GM23338 (cell line): ENCODE data around the gene CERS3. TPM values are rescaled to one million over a fixed set of nuclear protein-coding genes. Genes with fewer than 3 reads are reported as not detected.

Experiments
- ATAC-seq: fragments of 200-7000 bp; cut with Tn5 transposase; 3 replicates; pipeline ENCODE4 v1.9.1; 2020
- DNase-seq: peaks from one replicate; pipeline ENCODE4 v3.0.0-alpha.2; 2015; ENCODE audit warnings: low spot score
- H2AFZ ChIP-seq: fragments of 200-600 bp; sonication (generic); 2 replicates; pipeline ENCODE4 v1.8.0; 2016; ENCODE audit warnings: antibody characterized with exemption, mild to moderate bottlenecking, moderate library complexity
- H3F3A ChIP-seq: fragments of 200-600 bp; sonication (generic); replicated peaks from 2 replicates; pipeline ENCODE4 v1.8.0; 2017; ENCODE audit warnings: antibody characterized with exemption, mixed run types, low read depth
- H3K27ac ChIP-seq: fragments of 200-600 bp; sonication (generic); 2 replicates; pipeline ENCODE4 v1.6.1; 2016; ENCODE audit warnings: low read depth
- H3K27me3 ChIP-seq: fragments of 200-600 bp; sonication (generic); 2 replicates; pipeline ENCODE4 v1.8.0; 2016; ENCODE audit warnings: mild to moderate bottlenecking, mixed run types, moderate library complexity; ENCODE audit not compliant: insufficient read depth
- H3K36me3 ChIP-seq: fragments of 200-600 bp; sonication (generic); 2 replicates; pipeline ENCODE4 v1.8.0; 2016; ENCODE audit warnings: mild to moderate bottlenecking; ENCODE audit not compliant: insufficient read depth
- H3K4me1 ChIP-seq: fragments of 200-600 bp; sonication (generic); 2 replicates; pipeline ENCODE4 v1.8.0; 2016; ENCODE audit warnings: mild to moderate bottlenecking, moderate library complexity; ENCODE audit not compliant: insufficient read depth
- H3K4me2 ChIP-seq: fragments of 200-600 bp; sonication (generic); 2 replicates; pipeline ENCODE4 v1.7.1; 2017; ENCODE audit warnings: mixed run types
- H3K4me3 ChIP-seq: fragments of 200-600 bp; sonication (generic); 2 replicates; pipeline ENCODE4 v1.6.1; 2016; ENCODE audit warnings: mixed run types
- H3K79me2 ChIP-seq: fragments of 200-600 bp; sonication (generic); replicated peaks from 2 replicates; pipeline ENCODE4 v1.8.0; 2017; ENCODE audit warnings: mild to moderate bottlenecking; ENCODE audit not compliant: insufficient read depth
- H3K9me2 ChIP-seq: fragments of 200-600 bp; sonication (generic); 2 replicates; pipeline ENCODE4 v1.8.0; 2017; ENCODE audit not compliant: insufficient read depth
- H4K20me1 ChIP-seq: fragments of 200-600 bp; sonication (generic); replicated peaks from 2 replicates; pipeline ENCODE4 v1.8.0; 2017; ENCODE audit warnings: mild to moderate bottlenecking; ENCODE audit not compliant: insufficient read depth
- H3K27ac Mint-ChIP-seq: 2 replicates; pipeline ENCODE4 v1.8.0; 2020; ENCODE audit warnings: inconsistent platforms, mild to moderate bottlenecking, moderate library complexity, mixed read lengths
- H3K27me3 Mint-ChIP-seq: 3 replicates; pipeline ENCODE4 v1.8.0; 2022; ENCODE audit warnings: low read depth, mild to moderate bottlenecking, moderate library complexity, mixed read lengths, inconsistent platforms; ENCODE audit not compliant: insufficient read depth, poor library complexity
- H3K36me3 Mint-ChIP-seq: 3 replicates; pipeline ENCODE4 v1.8.0; 2021; ENCODE audit warnings: low read depth, mild to moderate bottlenecking, inconsistent platforms, moderate library complexity, mixed read lengths
- H3K4me1 Mint-ChIP-seq: 3 replicates; pipeline ENCODE4 v1.8.0; 2020; ENCODE audit warnings: mild to moderate bottlenecking, inconsistent platforms, mixed read lengths
- H3K4me3 Mint-ChIP-seq: 3 replicates; pipeline ENCODE4 v1.8.0; 2021; ENCODE audit warnings: moderate library complexity, mild to moderate bottlenecking, inconsistent platforms, mixed read lengths
- H3K9me3 Mint-ChIP-seq: 3 replicates; pipeline ENCODE4 v1.8.0; 2020; ENCODE audit warnings: moderate library complexity, mild to moderate bottlenecking, inconsistent platforms, mixed read lengths
- CREB1 ChIP-seq: fragments of 250-450 bp; sonication (Bioruptor Pico); IDR thresholded peaks from 2 replicates; pipeline ENCODE4 v1.5.0; 2020; ENCODE audit warnings: low read depth, mild to moderate bottlenecking, moderate library complexity
- CTCF ChIP-seq, 2 experiments: fragments of 200-600 bp in 1 of 2; sonication (generic) in 1 of 2; conservative IDR thresholded peaks; 2 replicates each; pipeline versions ENCODE4 v1.5.1 to v1.6.1; 2016 to 2017; ENCODE audit warnings: antibody characterized with exemption in 2 of 2, low read depth in 2 of 2, mild to moderate bottlenecking in 2 of 2, moderate library complexity in 1 of 2
- ETS1 ChIP-seq: IDR thresholded peaks from 2 replicates; pipeline ENCODE4 v1.6.1; 2016; ENCODE audit warnings: antibody characterized with exemption
- EZH2 ChIP-seq: fragments of 200-600 bp; sonication (generic); IDR thresholded peaks from one replicate; pipeline ENCODE4 v1.8.0; 2017; ENCODE audit warnings: antibody characterized with exemption, mild to moderate bottlenecking, low read depth; ENCODE audit not compliant: unreplicated experiment
- EZH2phosphoT487 ChIP-seq: fragments of 200-600 bp; sonication (generic); IDR thresholded peaks from one replicate; pipeline ENCODE4 v1.8.1; 2018; ENCODE audit warnings: antibody characterized with exemption; ENCODE audit not compliant: unreplicated experiment
- JUNB ChIP-seq: IDR thresholded peaks from one replicate; pipeline ENCODE4 v1.6.1; 2016; ENCODE audit warnings: antibody characterized with exemption; ENCODE audit not compliant: unreplicated experiment
- NANOG ChIP-seq: IDR thresholded peaks from 2 replicates; pipeline ENCODE4 v1.6.1; 2016; ENCODE audit warnings: antibody characterized with exemption, borderline replicate concordance
- POLR2AphosphoS5 ChIP-seq: IDR thresholded peaks from 2 replicates; pipeline ENCODE4 v1.6.1; 2016; ENCODE audit warnings: antibody characterized with exemption, low read depth
- REST ChIP-seq: IDR thresholded peaks from one replicate; pipeline ENCODE4 v1.6.1; 2018; ENCODE audit warnings: antibody characterized with exemption; ENCODE audit not compliant: unreplicated experiment
- STAT1 ChIP-seq: IDR thresholded peaks from one replicate; pipeline ENCODE4 v1.6.1; 2016; ENCODE audit warnings: antibody characterized with exemption; ENCODE audit not compliant: unreplicated experiment
- ZNF331 ChIP-seq: fragments of 250-450 bp; sonication (Bioruptor Pico); IDR thresholded peaks from 2 replicates; pipeline ENCODE4 v1.5.0; 2020; ENCODE audit warnings: low read depth, mild to moderate bottlenecking, moderate library complexity
- polyA plus RNA-seq: library from polyadenylated mRNA; unstranded; fragments of >200 nt; fragmentation: Nextera tagmentation; extraction: Ambion mirVana; gene quantifications from 2 replicates; pipeline ENCODE4 v1.2.1, GENCODE V29; 2016
- total RNA-seq: library from RNA; depleted of rRNA; stranded (reverse); fragments of >200 nt; shearing (Covaris generic); gene quantifications from 2 replicates; pipeline ENCODE4 v1.2.3, GENCODE V29; 2014
- TF ChIP-seq, protein P1 (sequence below): fragments of 250-450 bp; sonication (Bioruptor Pico); IDR thresholded peaks from 2 replicates; pipeline ENCODE4 v1.5.0; 2020; ENCODE audit warnings: mild to moderate bottlenecking, moderate library complexity

Gene CERS3
- total and polyA plus RNA-seq, 2 experiments from 2014 or later, result 1.8 to 2.2 TPM

DNA sequence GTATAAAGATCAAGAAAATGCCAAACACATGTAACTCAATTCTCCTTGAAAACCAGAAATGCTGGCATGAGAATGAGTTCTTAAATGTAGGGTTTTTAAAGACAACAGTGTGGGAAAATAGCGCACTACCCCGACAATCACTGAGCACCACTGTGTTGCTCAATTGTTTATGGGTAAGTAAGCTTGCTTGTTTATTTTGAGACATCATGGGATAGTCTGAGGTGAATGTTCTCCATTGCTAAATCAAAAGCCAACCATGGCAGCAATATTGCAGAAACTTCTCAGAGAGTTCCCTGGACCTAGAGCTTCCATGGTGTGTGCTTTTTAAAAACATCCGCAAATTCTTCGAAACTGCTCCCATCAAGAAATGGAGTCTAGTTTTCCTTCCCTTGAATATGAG, 62.7 kb downstream of the CERS3 start:
- TF ChIP-seq REST (no peak), ZNF331 (CRISPR knock-in tag) (no peak), ETS1 (no peak), CTCF (conservative IDR thresholded peaks at IDR 0.05; ENCODE audit: low read depth in 2 of 2) (no peak), POLR2AphosphoS5 (no peak), JUNB (no peak), CREB1 (no peak), NANOG (no peak), EZH2 (no peak), EZH2phosphoT487 (no peak), STAT1 (no peak)
- TF ChIP-seq, protein P1, sequence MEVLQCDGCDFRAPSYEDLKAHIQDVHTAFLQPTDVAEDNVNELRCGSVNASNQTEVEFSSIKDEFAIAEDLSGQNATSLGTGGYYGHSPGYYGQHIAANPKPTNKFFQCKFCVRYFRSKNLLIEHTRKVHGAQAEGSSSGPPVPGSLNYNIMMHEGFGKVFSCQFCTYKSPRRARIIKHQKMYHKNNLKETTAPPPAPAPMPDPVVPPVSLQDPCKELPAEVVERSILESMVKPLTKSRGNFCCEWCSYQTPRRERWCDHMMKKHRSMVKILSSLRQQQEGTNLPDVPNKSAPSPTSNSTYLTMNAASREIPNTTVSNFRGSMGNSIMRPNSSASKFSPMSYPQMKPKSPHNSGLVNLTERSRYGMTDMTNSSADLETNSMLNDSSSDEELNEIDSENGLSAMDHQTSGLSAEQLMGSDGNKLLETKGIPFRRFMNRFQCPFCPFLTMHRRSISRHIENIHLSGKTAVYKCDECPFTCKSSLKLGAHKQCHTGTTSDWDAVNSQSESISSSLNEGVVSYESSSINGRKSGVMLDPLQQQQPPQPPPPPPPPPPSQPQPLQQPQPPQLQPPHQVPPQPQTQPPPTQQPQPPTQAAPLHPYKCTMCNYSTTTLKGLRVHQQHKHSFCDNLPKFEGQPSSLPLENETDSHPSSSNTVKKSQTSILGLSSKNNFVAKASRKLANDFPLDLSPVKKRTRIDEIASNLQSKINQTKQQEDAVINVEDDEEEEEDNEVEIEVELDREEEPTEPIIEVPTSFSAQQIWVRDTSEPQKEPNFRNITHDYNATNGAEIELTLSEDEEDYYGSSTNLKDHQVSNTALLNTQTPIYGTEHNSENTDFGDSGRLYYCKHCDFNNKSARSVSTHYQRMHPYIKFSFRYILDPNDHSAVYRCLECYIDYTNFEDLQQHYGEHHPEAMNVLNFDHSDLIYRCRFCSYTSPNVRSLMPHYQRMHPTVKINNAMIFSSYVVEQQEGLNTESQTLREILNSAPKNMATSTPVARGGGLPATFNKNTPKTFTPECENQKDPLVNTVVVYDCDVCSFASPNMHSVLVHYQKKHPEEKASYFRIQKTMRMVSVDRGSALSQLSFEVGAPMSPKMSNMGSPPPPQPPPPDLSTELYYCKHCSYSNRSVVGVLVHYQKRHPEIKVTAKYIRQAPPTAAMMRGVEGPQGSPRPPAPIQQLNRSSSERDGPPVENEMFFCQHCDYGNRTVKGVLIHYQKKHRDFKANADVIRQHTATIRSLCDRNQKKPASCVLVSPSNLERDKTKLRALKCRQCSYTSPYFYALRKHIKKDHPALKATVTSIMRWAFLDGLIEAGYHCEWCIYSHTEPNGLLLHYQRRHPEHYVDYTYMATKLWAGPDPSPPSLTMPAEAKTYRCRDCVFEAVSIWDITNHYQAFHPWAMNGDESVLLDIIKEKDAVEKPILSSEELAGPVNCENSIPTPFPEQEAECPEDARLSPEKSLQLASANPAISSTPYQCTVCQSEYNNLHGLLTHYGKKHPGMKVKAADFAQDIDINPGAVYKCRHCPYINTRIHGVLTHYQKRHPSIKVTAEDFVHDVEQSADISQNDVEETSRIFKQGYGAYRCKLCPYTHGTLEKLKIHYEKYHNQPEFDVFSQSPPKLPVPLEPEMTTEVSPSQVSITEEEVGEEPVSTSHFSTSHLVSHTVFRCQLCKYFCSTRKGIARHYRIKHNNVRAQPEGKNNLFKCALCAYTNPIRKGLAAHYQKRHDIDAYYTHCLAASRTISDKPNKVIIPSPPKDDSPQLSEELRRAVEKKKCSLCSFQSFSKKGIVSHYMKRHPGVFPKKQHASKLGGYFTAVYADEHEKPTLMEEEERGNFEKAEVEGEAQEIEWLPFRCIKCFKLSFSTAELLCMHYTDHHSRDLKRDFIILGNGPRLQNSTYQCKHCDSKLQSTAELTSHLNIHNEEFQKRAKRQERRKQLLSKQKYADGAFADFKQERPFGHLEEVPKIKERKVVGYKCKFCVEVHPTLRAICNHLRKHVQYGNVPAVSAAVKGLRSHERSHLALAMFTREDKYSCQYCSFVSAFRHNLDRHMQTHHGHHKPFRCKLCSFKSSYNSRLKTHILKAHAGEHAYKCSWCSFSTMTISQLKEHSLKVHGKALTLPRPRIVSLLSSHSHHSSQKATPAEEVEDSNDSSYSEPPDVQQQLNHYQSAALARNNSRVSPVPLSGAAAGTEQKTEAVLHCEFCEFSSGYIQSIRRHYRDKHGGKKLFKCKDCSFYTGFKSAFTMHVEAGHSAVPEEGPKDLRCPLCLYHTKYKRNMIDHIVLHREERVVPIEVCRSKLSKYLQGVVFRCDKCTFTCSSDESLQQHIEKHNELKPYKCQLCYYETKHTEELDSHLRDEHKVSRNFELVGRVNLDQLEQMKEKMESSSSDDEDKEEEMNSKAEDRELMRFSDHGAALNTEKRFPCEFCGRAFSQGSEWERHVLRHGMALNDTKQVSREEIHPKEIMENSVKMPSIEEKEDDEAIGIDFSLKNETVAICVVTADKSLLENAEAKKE (CRISPR knock-in tag), result no peak
- Mint-ChIP-seq H3K36me3 (no peaks in the 10 kb centered on the region), H3K4me3 (no peak overlapping the region), H3K4me1 (peaks cover 12% of the 10 kb centered on the region), H3K9me3 (no peaks in the 10 kb centered on the region; the same call in 2 of the 3 replicates), H3K27me3 (no peaks in the 10 kb centered on the region), H3K27ac (no peak overlapping the region)
- Histone ChIP-seq H3K27me3 (no peaks in the 10 kb centered on the region), H2AFZ (no peak overlapping the region), H3F3A (no peaks in the 10 kb centered on the region), H3K36me3 (no peaks in the 10 kb centered on the region), H3K79me2 (no peaks in the 10 kb centered on the region), H3K4me3 (no peak overlapping the region), H4K20me1 (no peaks in the 10 kb centered on the region), H3K27ac (no peak overlapping the region), H3K4me1 (peaks cover 5% of the 10 kb centered on the region; the same call in 1 of the 2 replicates), H3K4me2 (no peak overlapping the region), H3K9me2 (peaks cover 8% of the 10 kb centered on the region)
- DNase-seq, result no peak
- ATAC-seq, result no peak
